Neutrophil (primary cell): ENCODE data around the gene GATA2.

Source experiments
- H3K27ac ChIP-seq: fragments of 200-600 bp; sonication (generic); 2 replicates; pipeline ENCODE4 v1.5.1; 2016; ENCODE audit warnings: mild to moderate bottlenecking, moderate library complexity
- H3K27me3 ChIP-seq: fragments of 200-600 bp; sonication (generic); 2 replicates; pipeline ENCODE4 v1.6.0; 2016; ENCODE audit warnings: mild to moderate bottlenecking
- H3K36me3 ChIP-seq: fragments of 200-600 bp; sonication (generic); 2 replicates; pipeline ENCODE4 v1.5.1; 2017
- H3K4me1 ChIP-seq, 2 experiments: fragments of 200-600 bp in 1 of 2; sonication (generic) in 1 of 2; 1 replicate in 1 of 2; 2 replicates in 1 of 2; pipeline versions ENCODE4 v1.5.1 to v1.6.1; 2013 to 2016; ENCODE audit warnings: low read depth in 1 of 2, low read length in 1 of 2, mild to moderate bottlenecking in 1 of 2, moderate library complexity in 1 of 2; ENCODE audit not compliant: control insufficient read depth in 1 of 2, insufficient read depth in 1 of 2
- H3K4me3 ChIP-seq, 2 experiments: fragments of 200-600 bp in 1 of 2; sonication (generic) in 1 of 2; 1 replicate in 1 of 2; 2 replicates in 1 of 2; pipeline ENCODE4 v1.5.1; 2013 to 2016; ENCODE audit warnings: low read depth in 1 of 2, low read length in 1 of 2, mild to moderate bottlenecking in 1 of 2, moderate library complexity in 1 of 2
- H3K9me3 ChIP-seq: fragments of 200-600 bp; sonication (generic); 2 replicates; pipeline ENCODE4 v1.5.1; 2016
- CTCF ChIP-seq: fragments of 200-600 bp; sonication (generic); IDR thresholded peaks from 2 replicates; pipeline ENCODE4 v1.5.1; 2016; ENCODE audit warnings: antibody characterized with exemption

The GATA2 gene

GRCh38 chr3:128480278-128480677 is 12.7 kb downstream of the GATA2 start:
- H3K4me1 ChIP-seq: no peaks in the 10 kb centered on the region
- H3K27me3 ChIP-seq: peaks cover 85% of the 10 kb centered on the region
- H3K9me3 ChIP-seq: no peaks in the 10 kb centered on the region
- no peaks in the 10 kb centered on the region for H3K36me3 ChIP-seq
- H3K4me3 ChIP-seq: no peak overlapping the region
- no peak overlapping the region for H3K27ac ChIP-seq
- no peak for TF ChIP-seq CTCF

- H3K9me3 ChIP-seq: no peaks in the 10 kb centered on the region
- H3K4me1 ChIP-seq: no peaks in the 10 kb centered on the region
- no peak overlapping the region for H3K27ac ChIP-seq
- no peak for TF ChIP-seq CTCF
- peaks cover 82% of the 10 kb centered on the region for H3K27me3 ChIP-seq
- no peaks in the 10 kb centered on the region for H3K36me3 ChIP-seq
- no peak overlapping the region for H3K4me3 ChIP-seq
These were observed 13.4 kb downstream of the GATA2 start for GRCh38 chr3:128479558-128480086.

- Histone ChIP-seq H3K4me3 (no peak overlapping the region), H3K27ac (no peak overlapping the region), H3K4me1 (no peaks in the 10 kb centered on the region), H3K27me3 (peaks cover 79% of the 10 kb centered on the region), H3K9me3 (no peaks in the 10 kb centered on the region), H3K36me3 (no peaks in the 10 kb centered on the region)
- TF ChIP-seq CTCF: no peak
These were observed 14.2 kb downstream of the GATA2 start for GRCh38 chr3:128478576-128479506.

GRCh38 chr3:128476659-128477058 is 16.3 kb downstream of the GATA2 start:
- Histone ChIP-seq H3K27me3 (peaks cover 67% of the 10 kb centered on the region), H3K9me3 (no peaks in the 10 kb centered on the region)

GRCh38 chr3:128475355-128475754 is 17.6 kb downstream of the GATA2 start:
- H3K27ac ChIP-seq: no peak overlapping the region
- peaks cover 54% of the 10 kb centered on the region for H3K27me3 ChIP-seq
- no peaks in the 10 kb centered on the region for H3K4me1 ChIP-seq
- no peaks in the 10 kb centered on the region for H3K36me3 ChIP-seq
- TF ChIP-seq CTCF: no peak
- H3K9me3 ChIP-seq: no peaks in the 10 kb centered on the region
- no peak overlapping the region for H3K4me3 ChIP-seq

More at GRCh38 chr3:128476659-128477058, 16.3 kb downstream of the GATA2 start:
- Histone ChIP-seq H3K36me3 (no peaks in the 10 kb centered on the region), H3K4me1 (no peaks in the 10 kb centered on the region), H3K4me3 (no peak overlapping the region), H3K27ac (no peak overlapping the region)
- no peak for TF ChIP-seq CTCF
